Loucy (cell line): ENCODE results near the gene TFB1M.

ENCODE experiments used
- EZH2phosphoT487 ChIP-seq: fragments of 200-600 bp; IDR thresholded peaks from 2 replicates; pipeline ENCODE4 v1.6.1; 2018; ENCODE audit warnings: antibody characterized with exemption, mild to moderate bottlenecking, moderate library complexity, borderline replicate concordance
- TF ChIP-seq, protein P1 (sequence below): fragments of 200-600 bp; sonication (generic); conservative IDR thresholded peaks from 2 replicates; pipeline ENCODE4 v1.5.1; 2014; ENCODE audit warnings: mild to moderate bottlenecking, antibody characterized with exemption, low read length

DNA sequence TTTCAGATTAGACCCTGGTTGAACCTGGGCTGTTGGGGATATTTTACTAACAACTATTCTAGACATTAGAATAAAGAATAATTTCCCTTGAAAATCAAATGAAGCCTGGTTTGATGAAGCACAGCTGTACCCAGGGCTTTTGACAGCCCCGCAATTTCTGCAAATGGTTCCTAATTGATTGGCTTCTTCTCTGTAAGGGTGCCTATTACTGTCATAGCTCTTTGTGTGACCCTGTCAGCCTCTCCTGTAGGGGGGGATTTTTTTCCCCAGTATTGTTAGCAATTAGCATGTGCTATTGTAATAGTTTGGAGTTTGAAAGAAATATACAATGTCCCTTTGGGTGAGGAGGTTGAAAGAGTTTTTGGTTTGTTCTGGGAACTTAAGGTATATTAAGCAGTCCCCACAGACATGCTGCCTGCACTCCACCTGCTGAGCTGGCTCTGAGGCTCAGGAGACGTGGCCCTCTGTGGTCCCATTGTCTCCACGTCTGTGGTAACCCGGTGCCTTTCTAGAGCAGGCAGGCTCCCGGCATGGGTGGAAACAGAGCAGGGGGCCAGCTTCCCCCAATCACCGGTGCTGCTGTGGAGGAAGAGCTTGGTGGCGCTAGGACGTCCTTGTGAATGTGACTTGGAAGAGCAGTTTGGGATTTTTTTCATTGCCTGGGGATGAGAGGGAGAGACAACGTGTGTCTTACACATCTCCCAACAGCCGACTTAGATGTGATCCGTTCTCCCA lies 97.8 kb downstream of the TFB1M start:
- TF ChIP-seq, protein P1, sequence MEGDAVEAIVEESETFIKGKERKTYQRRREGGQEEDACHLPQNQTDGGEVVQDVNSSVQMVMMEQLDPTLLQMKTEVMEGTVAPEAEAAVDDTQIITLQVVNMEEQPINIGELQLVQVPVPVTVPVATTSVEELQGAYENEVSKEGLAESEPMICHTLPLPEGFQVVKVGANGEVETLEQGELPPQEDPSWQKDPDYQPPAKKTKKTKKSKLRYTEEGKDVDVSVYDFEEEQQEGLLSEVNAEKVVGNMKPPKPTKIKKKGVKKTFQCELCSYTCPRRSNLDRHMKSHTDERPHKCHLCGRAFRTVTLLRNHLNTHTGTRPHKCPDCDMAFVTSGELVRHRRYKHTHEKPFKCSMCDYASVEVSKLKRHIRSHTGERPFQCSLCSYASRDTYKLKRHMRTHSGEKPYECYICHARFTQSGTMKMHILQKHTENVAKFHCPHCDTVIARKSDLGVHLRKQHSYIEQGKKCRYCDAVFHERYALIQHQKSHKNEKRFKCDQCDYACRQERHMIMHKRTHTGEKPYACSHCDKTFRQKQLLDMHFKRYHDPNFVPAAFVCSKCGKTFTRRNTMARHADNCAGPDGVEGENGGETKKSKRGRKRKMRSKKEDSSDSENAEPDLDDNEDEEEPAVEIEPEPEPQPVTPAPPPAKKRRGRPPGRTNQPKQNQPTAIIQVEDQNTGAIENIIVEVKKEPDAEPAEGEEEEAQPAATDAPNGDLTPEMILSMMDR, result no peak
- TF ChIP-seq EZH2phosphoT487, result no peak
